Body of pancreas (tissue), 4 donors: ENCODE measurements around the gene KCNJ6. TPM values are rescaled to one million over a fixed set of nuclear protein-coding genes. Genes with fewer than 3 reads are reported as not detected.

ENCODE experiments used
- ATAC-seq: fragments of 150-250 bp; one replicate; pipeline ENCODE4 v1.9.1; 2016
- DNase-seq, 4 donors: peaks; one replicate each; pipeline ENCODE4 v3.0.0-alpha.2; 2019
- H3K27ac ChIP-seq, 4 donors: fragments of 200-600 bp; sonication (generic); 1 replicate in 3 of 4; 2 replicates in 1 of 4; pipeline versions ENCODE4 v1.5.1 to v1.6.1; 2016 to 2019; ENCODE audit warnings: mild to moderate bottlenecking in 1 of 4, mixed read lengths in 1 of 4, moderate library complexity in 1 of 4
- H3K27me3 ChIP-seq, 2 donors: fragments of 200-600 bp; sonication (generic); one replicate each; pipeline ENCODE4 v1.6.0; 2016; ENCODE audit warnings: mild to moderate bottlenecking in 1 of 2
- H3K36me3 ChIP-seq, 2 donors: fragments of 200-600 bp; sonication (generic); replicated peaks in 1 of 2; 2 replicates each; pipeline ENCODE4 v1.5.1; 2016; ENCODE audit warnings: low read depth in 2 of 2; ENCODE audit not compliant: insufficient read depth in 1 of 2
- H3K4me1 ChIP-seq: fragments of 200-600 bp; sonication (generic); one replicate; pipeline ENCODE4 v1.6.0; 2016
- H3K4me3 ChIP-seq, 2 donors: fragments of 200-600 bp; sonication (generic); 1 replicate in 1 of 2; 2 replicates in 1 of 2; pipeline ENCODE4 v1.5.1; 2016 to 2019
- H3K9me3 ChIP-seq, 3 donors: fragments of 200-600 bp; sonication (generic); 1 replicate in 2 of 3; 2 replicates in 1 of 3; pipeline ENCODE4 v1.5.1; 2016
- POLR2A ChIP-seq, 3 donors: fragments of 450-650 bp; IDR thresholded peaks; one replicate each; pipeline ENCODE4 v1.6.1; 2016; ENCODE audit warnings: antibody characterized with exemption in 3 of 3, mild to moderate bottlenecking in 2 of 3
- WGBS, 2 donors: methylation state at CpG; one replicate each; pipeline ENCODE4 v1.1.5; 2017; 5-methylcytosine and 5-hydroxymethylcytosine counted together
- intact Hi-C: fragments of 100-400 bp; cut with DNase I; formaldehyde crosslinking; loops from one replicate; pipeline ENCODE4 v1.15.1; 2023
- total RNA-seq, 2 donors: library from RNA; depleted of rRNA; stranded (reverse); fragments of >200 nt; gene quantifications; one replicate each; pipeline ENCODE4 v1.1.0, GENCODE V29; 2016
- TF ChIP-seq, protein P1 (sequence below), 7 experiments: fragments of 450-650 bp in 4 of 7; fragments of 200-600 bp in 3 of 7; sonication (generic) in 3 of 7; IDR thresholded peaks; one replicate each; pipeline ENCODE4 v1.5.1; 2016 to 2019; ENCODE audit warnings: antibody characterized with exemption in 7 of 7

The KCNJ6 gene
- total RNA-seq, 2 donors from 2014 or later, result under 0.01 to 0.78 TPM

DNA sequence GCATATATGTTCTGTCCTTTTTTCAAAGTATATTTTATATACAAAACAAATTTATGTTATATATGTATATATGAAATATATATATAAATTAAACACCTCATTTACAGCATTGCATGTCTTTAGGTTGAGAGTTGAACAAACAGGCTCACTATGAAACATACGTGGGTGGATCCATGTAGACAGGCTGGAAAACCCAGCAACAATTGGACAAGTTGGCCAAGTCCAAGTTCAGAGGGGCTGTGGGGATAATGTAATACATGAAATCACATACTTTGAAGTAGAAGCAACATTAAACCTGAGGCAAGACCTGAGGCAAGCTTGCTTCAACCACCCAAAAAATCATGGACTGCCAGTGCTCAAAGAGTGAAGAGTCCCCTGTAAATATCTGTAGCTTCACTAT, 39.7 kb downstream of the KCNJ6 start:
- no peak for DNase-seq
- intact Hi-C loops, result no loop called here
- Histone ChIP-seq H3K4me3 (no peak overlapping the region), H3K27ac (no peak overlapping the region), H3K4me1 (no peaks in the 10 kb centered on the region), H3K27me3 (no peaks in the 10 kb centered on the region), H3K36me3 (no peaks in the 10 kb centered on the region), H3K9me3 (no peaks in the 10 kb centered on the region)
- ATAC-seq, result no peak
- WGBS, 2 donors, result 70 to 80% methylated on average over 1 of the region's 1 CpG
- no peak for TF ChIP-seq POLR2A (IDR thresholded peaks at IDR 0.05)
- TF ChIP-seq, protein P1, sequence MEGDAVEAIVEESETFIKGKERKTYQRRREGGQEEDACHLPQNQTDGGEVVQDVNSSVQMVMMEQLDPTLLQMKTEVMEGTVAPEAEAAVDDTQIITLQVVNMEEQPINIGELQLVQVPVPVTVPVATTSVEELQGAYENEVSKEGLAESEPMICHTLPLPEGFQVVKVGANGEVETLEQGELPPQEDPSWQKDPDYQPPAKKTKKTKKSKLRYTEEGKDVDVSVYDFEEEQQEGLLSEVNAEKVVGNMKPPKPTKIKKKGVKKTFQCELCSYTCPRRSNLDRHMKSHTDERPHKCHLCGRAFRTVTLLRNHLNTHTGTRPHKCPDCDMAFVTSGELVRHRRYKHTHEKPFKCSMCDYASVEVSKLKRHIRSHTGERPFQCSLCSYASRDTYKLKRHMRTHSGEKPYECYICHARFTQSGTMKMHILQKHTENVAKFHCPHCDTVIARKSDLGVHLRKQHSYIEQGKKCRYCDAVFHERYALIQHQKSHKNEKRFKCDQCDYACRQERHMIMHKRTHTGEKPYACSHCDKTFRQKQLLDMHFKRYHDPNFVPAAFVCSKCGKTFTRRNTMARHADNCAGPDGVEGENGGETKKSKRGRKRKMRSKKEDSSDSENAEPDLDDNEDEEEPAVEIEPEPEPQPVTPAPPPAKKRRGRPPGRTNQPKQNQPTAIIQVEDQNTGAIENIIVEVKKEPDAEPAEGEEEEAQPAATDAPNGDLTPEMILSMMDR (IDR thresholded peaks at IDR 0.05), result no peak

DNA sequence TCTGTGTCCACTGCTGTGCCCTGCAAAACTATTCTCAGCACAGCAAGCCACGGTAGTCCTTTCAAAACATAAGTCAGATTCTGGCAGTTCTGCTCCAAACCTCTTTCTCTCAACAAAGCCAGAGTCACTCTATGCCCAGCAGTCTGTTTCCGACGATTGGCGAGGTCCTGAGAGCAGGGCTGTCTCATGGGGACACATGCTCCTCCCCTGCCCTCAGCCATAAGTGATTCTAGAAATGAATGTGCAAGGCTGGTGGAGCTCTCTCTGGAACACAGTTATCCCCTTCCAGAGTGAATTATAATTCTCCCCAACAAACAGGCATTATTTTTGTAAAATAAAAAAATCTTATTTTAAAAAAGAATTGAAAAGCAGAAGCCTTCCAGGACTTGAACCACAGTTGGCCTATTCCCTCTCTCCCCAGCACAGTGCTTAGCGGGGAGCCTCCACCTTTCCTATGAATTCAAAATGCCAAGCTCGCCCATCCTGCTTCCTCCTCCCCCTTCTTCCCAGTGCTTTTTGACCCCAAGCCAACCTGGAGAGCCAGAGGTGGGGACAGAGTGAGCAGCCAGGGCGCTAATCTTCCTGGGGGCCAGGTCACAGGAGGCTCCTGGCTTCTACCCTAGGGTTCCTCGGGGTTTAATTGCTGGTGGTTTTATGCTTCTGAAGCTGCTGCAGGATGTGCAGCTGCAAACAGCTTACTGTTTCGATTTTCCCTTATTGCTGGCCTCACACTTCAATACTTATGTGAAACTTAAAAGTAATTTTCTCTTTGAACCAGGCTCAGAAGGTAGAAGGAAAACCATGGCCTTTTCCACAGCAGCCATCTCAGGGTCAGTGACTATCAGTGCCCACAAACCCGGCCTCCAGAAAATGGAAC, 41.1 kb downstream of the KCNJ6 start:
- H3K27ac ChIP-seq, result no peak overlapping the region
- TF ChIP-seq POLR2A (IDR thresholded peaks at IDR 0.05), result no peak
- TF ChIP-seq, protein P1 (IDR thresholded peaks at IDR 0.05), result no peak
- no peaks in the 10 kb centered on the region for H3K27me3 ChIP-seq
- intact Hi-C loops, result no loop called here
- ATAC-seq (no peak), DNase-seq (no peak)
- 65 to 67% methylated on average over 10 of the region's 10 CpGs for WGBS, 2 donors
- no peaks in the 10 kb centered on the region for H3K9me3 ChIP-seq
- no peaks in the 10 kb centered on the region for H3K4me1 ChIP-seq
- H3K36me3 ChIP-seq, result no peaks in the 10 kb centered on the region
- no peak overlapping the region for H3K4me3 ChIP-seq

DNA sequence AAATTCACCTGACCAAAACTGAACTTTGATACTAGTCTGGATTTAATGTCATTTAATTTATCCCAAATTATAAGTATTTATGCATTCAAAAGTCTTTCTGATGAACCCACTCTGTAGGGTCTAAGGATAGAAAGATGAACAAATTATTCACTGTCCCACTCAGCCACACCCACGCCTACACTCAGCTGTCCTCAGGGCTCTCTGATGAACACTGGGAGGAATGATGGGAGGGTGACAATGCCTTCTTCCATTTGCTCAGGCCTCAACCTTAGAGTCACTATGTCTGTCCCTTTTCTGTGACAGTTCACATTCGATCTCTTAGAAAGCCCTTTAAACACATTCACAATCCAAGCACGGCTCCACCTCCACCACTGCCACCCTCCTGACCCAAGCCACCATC, 41.8 kb downstream of the KCNJ6 start:
- Histone ChIP-seq H3K9me3 (no peaks in the 10 kb centered on the region), H3K4me3 (no peak overlapping the region), H3K4me1 (no peaks in the 10 kb centered on the region), H3K27me3 (no peaks in the 10 kb centered on the region), H3K36me3 (no peaks in the 10 kb centered on the region), H3K27ac (no peak overlapping the region)
- no peak for ATAC-seq
- intact Hi-C loops, result no loop called here
- no peak for DNase-seq
- no peak for TF ChIP-seq POLR2A (IDR thresholded peaks at IDR 0.05)
- TF ChIP-seq, protein P1 (IDR thresholded peaks at IDR 0.05), result no peak
- WGBS, 2 donors, result 50 to 54% methylated on average over 3 of the region's 3 CpGs

DNA sequence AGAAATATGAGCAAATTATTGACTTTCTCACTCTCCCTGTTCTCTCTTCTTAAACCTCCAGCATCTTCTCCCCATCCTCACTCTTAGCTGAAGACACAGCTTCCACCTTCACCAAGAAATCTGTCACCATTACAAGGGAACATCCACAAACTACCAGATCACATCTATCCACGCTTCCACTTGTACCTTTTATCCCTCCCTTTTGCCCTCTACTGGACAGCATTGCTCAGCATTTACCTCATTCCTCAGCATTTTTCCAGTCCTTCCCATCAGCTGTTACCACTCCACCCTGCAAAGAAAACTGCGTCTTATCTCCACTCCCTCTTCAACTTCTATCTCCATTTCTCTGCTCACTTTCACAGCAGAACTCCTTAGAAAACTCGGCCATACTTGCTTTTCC, 42.6 kb downstream of the KCNJ6 start:
- H3K36me3 ChIP-seq, result no peaks in the 10 kb centered on the region
- no peak for DNase-seq
- no peak overlapping the region for H3K4me3 ChIP-seq
- intact Hi-C loops, result no loop called here
- H3K27ac ChIP-seq, result no peak overlapping the region
- H3K9me3 ChIP-seq, result no peaks in the 10 kb centered on the region
- TF ChIP-seq, protein P1 (IDR thresholded peaks at IDR 0.05), result no peak
- no peak for TF ChIP-seq POLR2A (IDR thresholded peaks at IDR 0.05)
- H3K4me1 ChIP-seq, result no peaks in the 10 kb centered on the region
- ATAC-seq, result no peak
- H3K27me3 ChIP-seq, result no peaks in the 10 kb centered on the region
- WGBS, 2 donors, result 44 to 48% methylated on average over 3 of the region's 3 CpGs
